Activated naive CD4-positive, alpha-beta T cell treated with anti-CD3 and anti-CD28 coated beads, Interleukin-2, amount 10 ng/mL, durations not matched to agents 5 hours and 36 hours (primary cell): ENCODE measurements around the gene UBE2M. TPM values are rescaled to one million over a fixed set of nuclear protein-coding genes. Genes with fewer than 3 reads are reported as not detected.

ENCODE experiments used
- microRNA-seq: library from miRNA; unstranded; fragments of <30 nt; microRNA quantifications from one replicate; pipeline ENCODE4 v1.2.0, GENCODE V29; 2022; ENCODE audit warnings: borderline microRNAs expressed, borderline replicate concordance
- total RNA-seq, 2 experiments: library from RNA; stranded (reverse); gene quantifications; one replicate each; pipeline ENCODE4 v1.2.3, GENCODE V29; 2021

The UBE2M gene
- 10 to 100 TPM; 62.2 to 69.2 TPM for total RNA-seq

GRCh38 chr19:58558066-58558622 lies at the start of gene UBE2M:
TSS of gene UBE2M (minus strand) at chr19:58558611. CDS start at chr19:58558381, 230 bp downstream.

GRCh38 chr19:58572818-58573657 lies 14.6 kb upstream of the UBE2M start, which contains the start of gene MZF1:
TSS of gene MZF1 (minus strand) at chr19:58573335. CDS start at chr19:58571389, 1,946 bp downstream.

GRCh38 chr19:58554494-58555368 lies 3.7 kb downstream of the UBE2M start, which contains the start of gene CHMP2A:
TSS of gene CHMP2A (minus strand) at chr19:58555105. CDS start at chr19:58554212, 893 bp downstream.

GRCh38 chr19:58543826-58544590 lies 14.4 kb downstream of the UBE2M start, which contains the start of gene TRIM28:
TSS of gene TRIM28 (plus strand) at chr19:58544064. CDS start at chr19:58544758, 694 bp downstream.

GRCh38 chr19:58519355-58520256 lies 38.8 kb downstream of the UBE2M start, which contains the start of gene ZBTB45:
TSS of gene ZBTB45 (minus strand) at chr19:58519810. CDS start at chr19:58517673, 2,137 bp downstream.

GRCh38 chr19:58511353-58512208 lies 46.8 kb downstream of the UBE2M start, which contains the start of gene SLC27A5:
TSS of gene SLC27A5 (minus strand) at chr19:58511992. CDS start at chr19:58511955, 37 bp downstream.

Small RNAs within 50 kb of the gene (microRNA-seq; reads per million reads assigned to microRNA genes)
- not detected for gene MIR6807

Other genes starting within 250 kb of the UBE2M start
- gene ZSCAN22, start 231.6 kb downstream of the UBE2M start, total RNA-seq = 1 to 10 TPM; 4.6 to 5.3 TPM
- 1 to 10 TPM; 8.0 to 9.0 TPM for gene A1BG, start 205.1 kb downstream of the UBE2M start, total RNA-seq
- gene ZNF497, start 195.9 kb downstream of the UBE2M start, total RNA-seq = 1 to 10 TPM; 1.5 to 2.1 TPM
- 1 to 10 TPM; 1.8 to 2.3 TPM for gene ZNF837, start 177.6 kb downstream of the UBE2M start, total RNA-seq
- gene RPS5, start 171.3 kb downstream of the UBE2M start, total RNA-seq = 1,000 to 10,000 TPM; 1,327 to 1,390 TPM
- under 1 TPM; 0.31 to 0.35 TPM for gene RNF225, start 163.0 kb downstream of the UBE2M start, total RNA-seq
- 1 to 10 TPM; 4.4 to 5.3 TPM for gene ZNF584, start 150.0 kb downstream of the UBE2M start, total RNA-seq
- 1 to 10 TPM; 4.9 to 5.5 TPM for gene ZNF132, start 118.5 kb downstream of the UBE2M start, total RNA-seq
- gene ZNF324B, start 107.0 kb downstream of the UBE2M start, total RNA-seq = 10 to 100 TPM; 10.6 to 12.1 TPM
- gene ZNF324, start 91.5 kb downstream of the UBE2M start, total RNA-seq = 10 to 100 TPM; 13.5 to 13.7 TPM
- gene ZNF446, start 82.3 kb downstream of the UBE2M start, total RNA-seq = 1 to 10 TPM; 8.5 to 8.7 TPM
- gene SLC27A5, start 46.6 kb downstream of the UBE2M start, total RNA-seq = 10 to 100 TPM; 11.2 to 11.6 TPM
- gene ZBTB45, start 38.8 kb downstream of the UBE2M start, total RNA-seq = 10 to 100 TPM; 15.0 to 16.1 TPM
- 100 to 1,000 TPM; 358 to 381 TPM for gene TRIM28, start 14.5 kb downstream of the UBE2M start, total RNA-seq
- gene CHMP2A, start 3.5 kb downstream of the UBE2M start, total RNA-seq = 100 to 1,000 TPM; 112 to 116 TPM
- 10 to 100 TPM; 32.9 to 39.7 TPM for gene MZF1, start 14.7 kb upstream of the UBE2M start, total RNA-seq